ENCODE measurements around the gene GTF2F2.

DNA sequence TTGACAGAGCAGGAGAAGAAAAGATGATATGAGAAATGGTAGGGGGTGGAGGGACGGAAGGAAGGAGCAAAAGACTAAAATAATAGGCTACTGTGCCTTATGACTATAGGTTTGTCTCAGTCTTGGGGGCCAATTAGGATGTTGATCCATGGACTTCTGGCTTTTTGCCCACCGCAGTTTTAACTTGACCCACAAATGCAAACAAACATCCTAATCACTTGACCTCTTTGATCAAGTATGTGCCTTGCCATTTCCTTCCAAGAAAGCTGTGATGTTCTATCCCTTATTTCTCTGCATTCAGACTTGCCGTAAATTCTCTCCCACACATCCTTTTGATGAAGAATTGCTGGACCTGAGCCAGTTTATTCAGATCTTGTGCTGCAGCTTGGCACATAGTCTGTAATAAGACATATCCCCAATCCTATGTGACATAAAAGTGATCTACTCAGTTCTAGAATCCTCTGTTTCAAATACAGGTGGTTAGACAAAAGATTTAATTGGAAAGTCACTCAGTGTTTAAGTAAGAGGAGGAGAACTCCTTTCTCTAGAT is 157.9 kb downstream of the GTF2F2 start:
- TF ChIP-seq, protein P1, sequence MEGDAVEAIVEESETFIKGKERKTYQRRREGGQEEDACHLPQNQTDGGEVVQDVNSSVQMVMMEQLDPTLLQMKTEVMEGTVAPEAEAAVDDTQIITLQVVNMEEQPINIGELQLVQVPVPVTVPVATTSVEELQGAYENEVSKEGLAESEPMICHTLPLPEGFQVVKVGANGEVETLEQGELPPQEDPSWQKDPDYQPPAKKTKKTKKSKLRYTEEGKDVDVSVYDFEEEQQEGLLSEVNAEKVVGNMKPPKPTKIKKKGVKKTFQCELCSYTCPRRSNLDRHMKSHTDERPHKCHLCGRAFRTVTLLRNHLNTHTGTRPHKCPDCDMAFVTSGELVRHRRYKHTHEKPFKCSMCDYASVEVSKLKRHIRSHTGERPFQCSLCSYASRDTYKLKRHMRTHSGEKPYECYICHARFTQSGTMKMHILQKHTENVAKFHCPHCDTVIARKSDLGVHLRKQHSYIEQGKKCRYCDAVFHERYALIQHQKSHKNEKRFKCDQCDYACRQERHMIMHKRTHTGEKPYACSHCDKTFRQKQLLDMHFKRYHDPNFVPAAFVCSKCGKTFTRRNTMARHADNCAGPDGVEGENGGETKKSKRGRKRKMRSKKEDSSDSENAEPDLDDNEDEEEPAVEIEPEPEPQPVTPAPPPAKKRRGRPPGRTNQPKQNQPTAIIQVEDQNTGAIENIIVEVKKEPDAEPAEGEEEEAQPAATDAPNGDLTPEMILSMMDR (conservative IDR thresholded peaks at IDR 0.05; ENCODE audit: low read depth, low read length), result no peak
- no peak for TF ChIP-seq EZH2 (IDR thresholded peaks at IDR 0.05; ENCODE audit: borderline replicate concordance, low read depth, low read length, poor library complexity, severe bottlenecking)
